DMS53 (cell line): ENCODE data around the gene PLXNB2.

Experiments used
- DNase-seq: peaks from one replicate; lab custom pipeline; 2025; lab: John Stamatoyannopoulos, UW

Gene PLXNB2

GRCh38 chr22:50227579-50228215, 79.7 kb downstream of the PLXNB2 start:
- no peak for DNase-seq

- no peak for DNase-seq
Observed at GRCh38 chr22:50226875-50227165, 80.6 kb downstream of the PLXNB2 start.

GRCh38 chr22:50226063-50226874, 81.2 kb downstream of the PLXNB2 start:
- no peak for DNase-seq

- DNase-seq, result no peak
Observed at GRCh38 chr22:50225200-50225969, 82.1 kb downstream of the PLXNB2 start.
